Lower leg skin (tissue), 3 donors: ENCODE data around the gene C16orf92.

ENCODE experiments used
- POLR2A ChIP-seq, 2 donors: fragments of 450-650 bp; IDR thresholded peaks; one replicate each; pipeline ENCODE4 v1.6.1; 2016 to 2017; ENCODE audit warnings: antibody characterized with exemption in 2 of 2, mild to moderate bottlenecking in 1 of 2, moderate library complexity in 1 of 2
- TF ChIP-seq, protein P1 (sequence below), 3 donors: fragments of 450-650 bp; IDR thresholded peaks; one replicate each; pipeline ENCODE4 v1.5.1; 2016; ENCODE audit warnings: antibody characterized with exemption in 3 of 3, mild to moderate bottlenecking in 3 of 3, moderate library complexity in 2 of 3

DNA sequence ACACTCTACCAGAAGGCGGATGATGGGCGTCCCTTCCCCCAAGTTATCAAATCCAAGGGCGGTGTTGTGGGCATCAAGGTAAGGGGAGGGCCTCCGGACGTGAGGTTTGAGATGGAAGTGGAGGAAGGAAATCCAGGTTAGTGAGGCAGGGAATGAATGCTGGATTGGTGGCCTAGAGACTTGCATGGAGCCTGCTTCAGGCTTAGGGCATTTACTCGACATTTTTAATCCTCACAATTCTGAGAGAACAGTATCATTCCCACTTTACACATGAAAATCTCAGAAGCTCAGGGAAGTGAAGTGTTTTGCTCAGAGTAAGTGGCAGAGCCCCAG is 44.6 kb downstream of the C16orf92 start:
- TF ChIP-seq POLR2A (IDR thresholded peaks at IDR 0.05): no peak
- TF ChIP-seq, protein P1, sequence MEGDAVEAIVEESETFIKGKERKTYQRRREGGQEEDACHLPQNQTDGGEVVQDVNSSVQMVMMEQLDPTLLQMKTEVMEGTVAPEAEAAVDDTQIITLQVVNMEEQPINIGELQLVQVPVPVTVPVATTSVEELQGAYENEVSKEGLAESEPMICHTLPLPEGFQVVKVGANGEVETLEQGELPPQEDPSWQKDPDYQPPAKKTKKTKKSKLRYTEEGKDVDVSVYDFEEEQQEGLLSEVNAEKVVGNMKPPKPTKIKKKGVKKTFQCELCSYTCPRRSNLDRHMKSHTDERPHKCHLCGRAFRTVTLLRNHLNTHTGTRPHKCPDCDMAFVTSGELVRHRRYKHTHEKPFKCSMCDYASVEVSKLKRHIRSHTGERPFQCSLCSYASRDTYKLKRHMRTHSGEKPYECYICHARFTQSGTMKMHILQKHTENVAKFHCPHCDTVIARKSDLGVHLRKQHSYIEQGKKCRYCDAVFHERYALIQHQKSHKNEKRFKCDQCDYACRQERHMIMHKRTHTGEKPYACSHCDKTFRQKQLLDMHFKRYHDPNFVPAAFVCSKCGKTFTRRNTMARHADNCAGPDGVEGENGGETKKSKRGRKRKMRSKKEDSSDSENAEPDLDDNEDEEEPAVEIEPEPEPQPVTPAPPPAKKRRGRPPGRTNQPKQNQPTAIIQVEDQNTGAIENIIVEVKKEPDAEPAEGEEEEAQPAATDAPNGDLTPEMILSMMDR (IDR thresholded peaks at IDR 0.05): no peak
